ENCODE data around the gene DCC.

DNA sequence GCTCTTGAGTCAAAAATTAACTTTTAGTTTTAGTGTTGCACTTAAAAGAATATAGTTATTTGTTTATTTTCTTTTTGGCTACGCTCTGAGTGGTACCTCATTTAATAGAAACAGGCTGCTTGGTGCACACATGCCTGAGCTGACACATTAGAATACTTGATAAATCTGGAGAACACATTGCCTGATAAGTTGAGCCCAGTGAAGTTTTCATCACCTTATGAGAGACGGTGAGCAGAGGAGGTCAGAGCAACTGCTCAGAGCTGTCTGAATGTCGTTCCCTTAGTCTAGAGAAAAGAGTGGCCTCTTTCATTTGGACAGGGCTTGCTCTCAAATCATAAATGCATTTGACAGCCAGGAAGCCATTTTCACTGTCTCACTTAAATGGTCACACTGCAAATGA, 1168.5 kb downstream of the DCC start:
- no peak for TF ChIP-seq EZH2phosphoT487 (IDR thresholded peaks at IDR 0.05; ENCODE audit: insufficient read depth, low read depth)
- no peak for TF ChIP-seq EZH2 (IDR thresholded peaks at IDR 0.05; ENCODE audit: insufficient read depth, poor library complexity, severe bottlenecking)
